ENCODE data around the gene COA7.
"Not testable (repeated sequence)": the region's sequence is repeated elsewhere in the genome, so short reads cannot be mapped to it uniquely, and the experiment has no call there.

Gene COA7

GRCh38 chr1:52702886-52703787 lies 5.0 kb upstream of the COA7 start:
- H3K4me3 ChIP-seq (ENCODE audit: low read depth, low read length), result peak overlapping the region; percentile 65
- no peak for TF ChIP-seq CTCF (IDR thresholded peaks at IDR 0.05; ENCODE audit: insufficient read depth, low read depth, low read length, missing control alignments)
- DNase-seq (ENCODE audit: low read depth), result peak; percentile 97

- H3K4me3 ChIP-seq (ENCODE audit: low read depth, low read length), result no peak overlapping the region
- DNase-seq (ENCODE audit: low read depth), result no peak
- no peak for TF ChIP-seq CTCF (IDR thresholded peaks at IDR 0.05; ENCODE audit: insufficient read depth, low read depth, low read length, missing control alignments)
Observed at GRCh38 chr1:52695627-52696026, 2.5 kb downstream of the COA7 start.

- no peak for DNase-seq (ENCODE audit: low read depth)
- H3K4me3 ChIP-seq (ENCODE audit: low read depth, low read length), result no peak overlapping the region
- TF ChIP-seq CTCF (IDR thresholded peaks at IDR 0.05; ENCODE audit: insufficient read depth, low read depth, low read length, missing control alignments), result no peak
Observed at GRCh38 chr1:52693843-52694242, 4.3 kb downstream of the COA7 start.

- not testable (repeated sequence) for H3K4me3 ChIP-seq (ENCODE audit: low read depth, low read length)
Observed at GRCh38 chr1:52693351-52693750, 4.8 kb downstream of the COA7 start.

GRCh38 chr1:52692697-52693096 lies 5.5 kb downstream of the COA7 start:
- DNase-seq (ENCODE audit: low read depth), result no peak
- H3K4me3 ChIP-seq (ENCODE audit: low read depth, low read length), result no peak overlapping the region
- no peak for TF ChIP-seq CTCF (IDR thresholded peaks at IDR 0.05; ENCODE audit: insufficient read depth, low read depth, low read length, missing control alignments)

More at GRCh38 chr1:52693351-52693750, 4.8 kb downstream of the COA7 start:
- DNase-seq (ENCODE audit: low read depth), result not testable (repeated sequence)

- no peak overlapping the region for H3K4me3 ChIP-seq (ENCODE audit: low read depth, low read length)
- no peak for TF ChIP-seq CTCF (IDR thresholded peaks at IDR 0.05; ENCODE audit: insufficient read depth, low read depth, low read length, missing control alignments)
- no peak for DNase-seq (ENCODE audit: low read depth)
Observed at GRCh38 chr1:52691821-52692220, 6.3 kb downstream of the COA7 start.

GRCh38 chr1:52686830-52687229 lies 11.3 kb downstream of the COA7 start:
- H3K4me3 ChIP-seq (ENCODE audit: low read depth, low read length), result no peak overlapping the region
- no peak for DNase-seq (ENCODE audit: low read depth)
- no peak for TF ChIP-seq CTCF (IDR thresholded peaks at IDR 0.05; ENCODE audit: insufficient read depth, low read depth, low read length, missing control alignments)

Measured in GM12865 (cell line).